GM23338 (cell line): ENCODE results near the gene TMEM120B. TPM values are rescaled to one million over a fixed set of nuclear protein-coding genes. Genes with fewer than 3 reads are reported as not detected.

Source experiments
- ATAC-seq: fragments of 200-7000 bp; cut with Tn5 transposase; 3 replicates; pipeline ENCODE4 v1.9.1; 2020
- DNase-seq: peaks from one replicate; pipeline ENCODE4 v3.0.0-alpha.2; 2015; ENCODE audit warnings: low spot score
- H2AFZ ChIP-seq: fragments of 200-600 bp; sonication (generic); 2 replicates; pipeline ENCODE4 v1.8.0; 2016; ENCODE audit warnings: antibody characterized with exemption, mild to moderate bottlenecking, moderate library complexity
- H3F3A ChIP-seq: fragments of 200-600 bp; sonication (generic); replicated peaks from 2 replicates; pipeline ENCODE4 v1.8.0; 2017; ENCODE audit warnings: antibody characterized with exemption, mixed run types, low read depth
- H3K27ac ChIP-seq: fragments of 200-600 bp; sonication (generic); 2 replicates; pipeline ENCODE4 v1.6.1; 2016; ENCODE audit warnings: low read depth
- H3K27me3 ChIP-seq: fragments of 200-600 bp; sonication (generic); 2 replicates; pipeline ENCODE4 v1.8.0; 2016; ENCODE audit warnings: mild to moderate bottlenecking, mixed run types, moderate library complexity; ENCODE audit not compliant: insufficient read depth
- H3K36me3 ChIP-seq: fragments of 200-600 bp; sonication (generic); 2 replicates; pipeline ENCODE4 v1.8.0; 2016; ENCODE audit warnings: mild to moderate bottlenecking; ENCODE audit not compliant: insufficient read depth
- H3K4me1 ChIP-seq: fragments of 200-600 bp; sonication (generic); 2 replicates; pipeline ENCODE4 v1.8.0; 2016; ENCODE audit warnings: mild to moderate bottlenecking, moderate library complexity; ENCODE audit not compliant: insufficient read depth
- H3K4me2 ChIP-seq: fragments of 200-600 bp; sonication (generic); 2 replicates; pipeline ENCODE4 v1.7.1; 2017; ENCODE audit warnings: mixed run types
- H3K4me3 ChIP-seq: fragments of 200-600 bp; sonication (generic); 2 replicates; pipeline ENCODE4 v1.6.1; 2016; ENCODE audit warnings: mixed run types
- H3K79me2 ChIP-seq: fragments of 200-600 bp; sonication (generic); replicated peaks from 2 replicates; pipeline ENCODE4 v1.8.0; 2017; ENCODE audit warnings: mild to moderate bottlenecking; ENCODE audit not compliant: insufficient read depth
- H3K9me2 ChIP-seq: fragments of 200-600 bp; sonication (generic); 2 replicates; pipeline ENCODE4 v1.8.0; 2017; ENCODE audit not compliant: insufficient read depth
- H4K20me1 ChIP-seq: fragments of 200-600 bp; sonication (generic); replicated peaks from 2 replicates; pipeline ENCODE4 v1.8.0; 2017; ENCODE audit warnings: mild to moderate bottlenecking; ENCODE audit not compliant: insufficient read depth
- H3K27ac Mint-ChIP-seq: 2 replicates; pipeline ENCODE4 v1.8.0; 2020; ENCODE audit warnings: inconsistent platforms, mild to moderate bottlenecking, moderate library complexity, mixed read lengths
- H3K27me3 Mint-ChIP-seq: 3 replicates; pipeline ENCODE4 v1.8.0; 2022; ENCODE audit warnings: low read depth, mild to moderate bottlenecking, moderate library complexity, mixed read lengths, inconsistent platforms; ENCODE audit not compliant: insufficient read depth, poor library complexity
- H3K36me3 Mint-ChIP-seq: 3 replicates; pipeline ENCODE4 v1.8.0; 2021; ENCODE audit warnings: low read depth, mild to moderate bottlenecking, inconsistent platforms, moderate library complexity, mixed read lengths
- H3K4me1 Mint-ChIP-seq: 3 replicates; pipeline ENCODE4 v1.8.0; 2020; ENCODE audit warnings: mild to moderate bottlenecking, inconsistent platforms, mixed read lengths
- H3K4me3 Mint-ChIP-seq: 3 replicates; pipeline ENCODE4 v1.8.0; 2021; ENCODE audit warnings: moderate library complexity, mild to moderate bottlenecking, inconsistent platforms, mixed read lengths
- H3K9me3 Mint-ChIP-seq: 3 replicates; pipeline ENCODE4 v1.8.0; 2020; ENCODE audit warnings: moderate library complexity, mild to moderate bottlenecking, inconsistent platforms, mixed read lengths
- CREB1 ChIP-seq: fragments of 250-450 bp; sonication (Bioruptor Pico); IDR thresholded peaks from 2 replicates; pipeline ENCODE4 v1.5.0; 2020; ENCODE audit warnings: low read depth, mild to moderate bottlenecking, moderate library complexity
- CTCF ChIP-seq, 2 experiments: fragments of 200-600 bp in 1 of 2; sonication (generic) in 1 of 2; conservative IDR thresholded peaks; 2 replicates each; pipeline versions ENCODE4 v1.5.1 to v1.6.1; 2016 to 2017; ENCODE audit warnings: antibody characterized with exemption in 2 of 2, low read depth in 2 of 2, mild to moderate bottlenecking in 2 of 2, moderate library complexity in 1 of 2
- EZH2phosphoT487 ChIP-seq: fragments of 200-600 bp; sonication (generic); IDR thresholded peaks from one replicate; pipeline ENCODE4 v1.8.1; 2018; ENCODE audit warnings: antibody characterized with exemption; ENCODE audit not compliant: unreplicated experiment
- NANOG ChIP-seq: IDR thresholded peaks from 2 replicates; pipeline ENCODE4 v1.6.1; 2016; ENCODE audit warnings: antibody characterized with exemption, borderline replicate concordance
- POLR2AphosphoS5 ChIP-seq: IDR thresholded peaks from 2 replicates; pipeline ENCODE4 v1.6.1; 2016; ENCODE audit warnings: antibody characterized with exemption, low read depth
- ZNF114 ChIP-seq: fragments of 250-450 bp; sonication (Bioruptor Pico); IDR thresholded peaks from 2 replicates; pipeline ENCODE4 v1.5.0; 2020; ENCODE audit warnings: mild to moderate bottlenecking, moderate library complexity
- ZNF331 ChIP-seq: fragments of 250-450 bp; sonication (Bioruptor Pico); IDR thresholded peaks from 2 replicates; pipeline ENCODE4 v1.5.0; 2020; ENCODE audit warnings: low read depth, mild to moderate bottlenecking, moderate library complexity
- polyA plus RNA-seq: library from polyadenylated mRNA; unstranded; fragments of >200 nt; fragmentation: Nextera tagmentation; extraction: Ambion mirVana; gene quantifications from 2 replicates; pipeline ENCODE4 v1.2.1, GENCODE V29; 2016
- total RNA-seq: library from RNA; depleted of rRNA; stranded (reverse); fragments of >200 nt; shearing (Covaris generic); gene quantifications from 2 replicates; pipeline ENCODE4 v1.2.3, GENCODE V29; 2014
- TF ChIP-seq, protein P1 (sequence below): fragments of 250-450 bp; sonication (Bioruptor Pico); IDR thresholded peaks from 2 replicates; pipeline ENCODE4 v1.5.0; 2020; ENCODE audit warnings: mild to moderate bottlenecking, moderate library complexity
- TF ChIP-seq, protein P2 (sequence below): IDR thresholded peaks from one replicate; pipeline ENCODE4 v1.6.1; 2018; ENCODE audit warnings: antibody characterized with exemption; ENCODE audit not compliant: unreplicated experiment

The TMEM120B gene
- total and polyA plus RNA-seq, 2 experiments from 2014 or later: 15.0 to 36.0 TPM

DNA sequence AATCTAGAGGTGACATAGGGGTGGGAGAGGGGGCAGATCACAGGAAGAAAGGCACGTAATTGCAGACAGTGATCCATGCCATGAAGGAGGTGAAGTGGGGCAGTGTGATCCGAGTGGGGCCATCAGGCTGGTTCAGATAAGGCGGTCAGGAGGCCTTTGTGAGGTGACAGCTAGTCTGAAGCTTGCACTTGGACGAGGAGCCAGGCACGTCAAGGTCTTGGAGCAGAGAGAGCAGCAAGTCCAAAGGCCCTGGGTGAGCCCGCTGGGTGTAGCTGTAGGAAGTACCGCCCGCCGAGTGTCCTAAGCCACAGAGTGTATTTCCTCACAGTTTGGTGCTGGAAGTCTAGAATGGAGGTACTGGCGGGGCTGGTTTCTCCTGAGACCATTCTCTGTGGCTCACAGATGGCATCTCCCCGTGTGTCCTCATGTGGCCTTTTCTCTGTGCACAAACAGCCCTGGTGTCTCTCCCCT, 57.3 kb downstream of the TMEM120B start:
- ATAC-seq (no peak), DNase-seq (no peak)
- Mint-ChIP-seq H3K9me3 (no peaks in the 10 kb centered on the region), H3K4me3 (no peak overlapping the region), H3K36me3 (peaks cover 4% of the 10 kb centered on the region; the same call in 2 of the 3 replicates), H3K4me1 (peaks cover 21% of the 10 kb centered on the region), H3K27me3 (no peaks in the 10 kb centered on the region), H3K27ac (no peak overlapping the region)
- TF ChIP-seq ZNF114 (CRISPR knock-in tag) (no peak), NANOG (no peak), CTCF (conservative IDR thresholded peaks at IDR 0.05; ENCODE audit: low read depth in 2 of 2) (no peak), ZNF331 (CRISPR knock-in tag) (no peak), EZH2phosphoT487 (no peak), CREB1 (CRISPR knock-in tag) (no peak), POLR2AphosphoS5 (no peak)
- TF ChIP-seq, protein P1, sequence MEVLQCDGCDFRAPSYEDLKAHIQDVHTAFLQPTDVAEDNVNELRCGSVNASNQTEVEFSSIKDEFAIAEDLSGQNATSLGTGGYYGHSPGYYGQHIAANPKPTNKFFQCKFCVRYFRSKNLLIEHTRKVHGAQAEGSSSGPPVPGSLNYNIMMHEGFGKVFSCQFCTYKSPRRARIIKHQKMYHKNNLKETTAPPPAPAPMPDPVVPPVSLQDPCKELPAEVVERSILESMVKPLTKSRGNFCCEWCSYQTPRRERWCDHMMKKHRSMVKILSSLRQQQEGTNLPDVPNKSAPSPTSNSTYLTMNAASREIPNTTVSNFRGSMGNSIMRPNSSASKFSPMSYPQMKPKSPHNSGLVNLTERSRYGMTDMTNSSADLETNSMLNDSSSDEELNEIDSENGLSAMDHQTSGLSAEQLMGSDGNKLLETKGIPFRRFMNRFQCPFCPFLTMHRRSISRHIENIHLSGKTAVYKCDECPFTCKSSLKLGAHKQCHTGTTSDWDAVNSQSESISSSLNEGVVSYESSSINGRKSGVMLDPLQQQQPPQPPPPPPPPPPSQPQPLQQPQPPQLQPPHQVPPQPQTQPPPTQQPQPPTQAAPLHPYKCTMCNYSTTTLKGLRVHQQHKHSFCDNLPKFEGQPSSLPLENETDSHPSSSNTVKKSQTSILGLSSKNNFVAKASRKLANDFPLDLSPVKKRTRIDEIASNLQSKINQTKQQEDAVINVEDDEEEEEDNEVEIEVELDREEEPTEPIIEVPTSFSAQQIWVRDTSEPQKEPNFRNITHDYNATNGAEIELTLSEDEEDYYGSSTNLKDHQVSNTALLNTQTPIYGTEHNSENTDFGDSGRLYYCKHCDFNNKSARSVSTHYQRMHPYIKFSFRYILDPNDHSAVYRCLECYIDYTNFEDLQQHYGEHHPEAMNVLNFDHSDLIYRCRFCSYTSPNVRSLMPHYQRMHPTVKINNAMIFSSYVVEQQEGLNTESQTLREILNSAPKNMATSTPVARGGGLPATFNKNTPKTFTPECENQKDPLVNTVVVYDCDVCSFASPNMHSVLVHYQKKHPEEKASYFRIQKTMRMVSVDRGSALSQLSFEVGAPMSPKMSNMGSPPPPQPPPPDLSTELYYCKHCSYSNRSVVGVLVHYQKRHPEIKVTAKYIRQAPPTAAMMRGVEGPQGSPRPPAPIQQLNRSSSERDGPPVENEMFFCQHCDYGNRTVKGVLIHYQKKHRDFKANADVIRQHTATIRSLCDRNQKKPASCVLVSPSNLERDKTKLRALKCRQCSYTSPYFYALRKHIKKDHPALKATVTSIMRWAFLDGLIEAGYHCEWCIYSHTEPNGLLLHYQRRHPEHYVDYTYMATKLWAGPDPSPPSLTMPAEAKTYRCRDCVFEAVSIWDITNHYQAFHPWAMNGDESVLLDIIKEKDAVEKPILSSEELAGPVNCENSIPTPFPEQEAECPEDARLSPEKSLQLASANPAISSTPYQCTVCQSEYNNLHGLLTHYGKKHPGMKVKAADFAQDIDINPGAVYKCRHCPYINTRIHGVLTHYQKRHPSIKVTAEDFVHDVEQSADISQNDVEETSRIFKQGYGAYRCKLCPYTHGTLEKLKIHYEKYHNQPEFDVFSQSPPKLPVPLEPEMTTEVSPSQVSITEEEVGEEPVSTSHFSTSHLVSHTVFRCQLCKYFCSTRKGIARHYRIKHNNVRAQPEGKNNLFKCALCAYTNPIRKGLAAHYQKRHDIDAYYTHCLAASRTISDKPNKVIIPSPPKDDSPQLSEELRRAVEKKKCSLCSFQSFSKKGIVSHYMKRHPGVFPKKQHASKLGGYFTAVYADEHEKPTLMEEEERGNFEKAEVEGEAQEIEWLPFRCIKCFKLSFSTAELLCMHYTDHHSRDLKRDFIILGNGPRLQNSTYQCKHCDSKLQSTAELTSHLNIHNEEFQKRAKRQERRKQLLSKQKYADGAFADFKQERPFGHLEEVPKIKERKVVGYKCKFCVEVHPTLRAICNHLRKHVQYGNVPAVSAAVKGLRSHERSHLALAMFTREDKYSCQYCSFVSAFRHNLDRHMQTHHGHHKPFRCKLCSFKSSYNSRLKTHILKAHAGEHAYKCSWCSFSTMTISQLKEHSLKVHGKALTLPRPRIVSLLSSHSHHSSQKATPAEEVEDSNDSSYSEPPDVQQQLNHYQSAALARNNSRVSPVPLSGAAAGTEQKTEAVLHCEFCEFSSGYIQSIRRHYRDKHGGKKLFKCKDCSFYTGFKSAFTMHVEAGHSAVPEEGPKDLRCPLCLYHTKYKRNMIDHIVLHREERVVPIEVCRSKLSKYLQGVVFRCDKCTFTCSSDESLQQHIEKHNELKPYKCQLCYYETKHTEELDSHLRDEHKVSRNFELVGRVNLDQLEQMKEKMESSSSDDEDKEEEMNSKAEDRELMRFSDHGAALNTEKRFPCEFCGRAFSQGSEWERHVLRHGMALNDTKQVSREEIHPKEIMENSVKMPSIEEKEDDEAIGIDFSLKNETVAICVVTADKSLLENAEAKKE (CRISPR knock-in tag): no peak
- TF ChIP-seq, protein P2, sequence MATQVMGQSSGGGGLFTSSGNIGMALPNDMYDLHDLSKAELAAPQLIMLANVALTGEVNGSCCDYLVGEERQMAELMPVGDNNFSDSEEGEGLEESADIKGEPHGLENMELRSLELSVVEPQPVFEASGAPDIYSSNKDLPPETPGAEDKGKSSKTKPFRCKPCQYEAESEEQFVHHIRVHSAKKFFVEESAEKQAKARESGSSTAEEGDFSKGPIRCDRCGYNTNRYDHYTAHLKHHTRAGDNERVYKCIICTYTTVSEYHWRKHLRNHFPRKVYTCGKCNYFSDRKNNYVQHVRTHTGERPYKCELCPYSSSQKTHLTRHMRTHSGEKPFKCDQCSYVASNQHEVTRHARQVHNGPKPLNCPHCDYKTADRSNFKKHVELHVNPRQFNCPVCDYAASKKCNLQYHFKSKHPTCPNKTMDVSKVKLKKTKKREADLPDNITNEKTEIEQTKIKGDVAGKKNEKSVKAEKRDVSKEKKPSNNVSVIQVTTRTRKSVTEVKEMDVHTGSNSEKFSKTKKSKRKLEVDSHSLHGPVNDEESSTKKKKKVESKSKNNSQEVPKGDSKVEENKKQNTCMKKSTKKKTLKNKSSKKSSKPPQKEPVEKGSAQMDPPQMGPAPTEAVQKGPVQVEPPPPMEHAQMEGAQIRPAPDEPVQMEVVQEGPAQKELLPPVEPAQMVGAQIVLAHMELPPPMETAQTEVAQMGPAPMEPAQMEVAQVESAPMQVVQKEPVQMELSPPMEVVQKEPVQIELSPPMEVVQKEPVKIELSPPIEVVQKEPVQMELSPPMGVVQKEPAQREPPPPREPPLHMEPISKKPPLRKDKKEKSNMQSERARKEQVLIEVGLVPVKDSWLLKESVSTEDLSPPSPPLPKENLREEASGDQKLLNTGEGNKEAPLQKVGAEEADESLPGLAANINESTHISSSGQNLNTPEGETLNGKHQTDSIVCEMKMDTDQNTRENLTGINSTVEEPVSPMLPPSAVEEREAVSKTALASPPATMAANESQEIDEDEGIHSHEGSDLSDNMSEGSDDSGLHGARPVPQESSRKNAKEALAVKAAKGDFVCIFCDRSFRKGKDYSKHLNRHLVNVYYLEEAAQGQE: no peak
- H3K79me2 ChIP-seq: no peaks in the 10 kb centered on the region
- H3K9me2 ChIP-seq: no peaks in the 10 kb centered on the region
- H3K4me3 ChIP-seq: no peak overlapping the region
- no peak overlapping the region; the same call in 1 of the 2 replicates for H3K27ac ChIP-seq
- H2AFZ ChIP-seq: no peak overlapping the region
- H3F3A ChIP-seq: no peaks in the 10 kb centered on the region; the same call in 1 of the 2 replicates
- H3K4me2 ChIP-seq: no peak overlapping the region
- peaks cover 12% of the 10 kb centered on the region for H3K4me1 ChIP-seq
- H4K20me1 ChIP-seq: no peaks in the 10 kb centered on the region
- H3K27me3 ChIP-seq: no peaks in the 10 kb centered on the region
- H3K36me3 ChIP-seq: no peaks in the 10 kb centered on the region
